DND-41 (cell line): Measurements from ENCODE around the gene TMEM44.

Experiments
- ATAC-seq: fragments of 200-7000 bp; cut with Tn5 transposase; 3 replicates; pipeline ENCODE4 v1.9.1; 2021; ENCODE audit warnings: low read depth; ENCODE audit not compliant: insufficient read depth
- DNase-seq: peaks from one replicate; pipeline ENCODE4 v3.0.0-alpha.2; 2020
- H2AFZ ChIP-seq: 2 replicates; pipeline ENCODE4 v1.6.0; 2012; ENCODE audit warnings: low read depth, low read length
- H3K27ac ChIP-seq: 2 replicates; pipeline ENCODE4 v1.5.1; 2012; ENCODE audit warnings: low read length, inconsistent platforms
- H3K27me3 ChIP-seq: fragments of 200-600 bp; sonication (generic); 2 replicates; pipeline ENCODE4 v1.6.0; 2012; ENCODE audit warnings: low read length, mild to moderate bottlenecking, inconsistent platforms; ENCODE audit not compliant: insufficient read depth, poor library complexity
- H3K36me3 ChIP-seq: 2 replicates; pipeline ENCODE4 v1.5.1; 2012; ENCODE audit warnings: low read length, inconsistent platforms; ENCODE audit not compliant: insufficient read depth
- H3K4me1 ChIP-seq: 2 replicates; pipeline ENCODE4 v1.5.1; 2012; ENCODE audit warnings: mild to moderate bottlenecking, low read length; ENCODE audit not compliant: insufficient read depth
- H3K4me2 ChIP-seq: 2 replicates; pipeline ENCODE4 v1.6.0; 2012; ENCODE audit warnings: mild to moderate bottlenecking, moderate library complexity, low read length, inconsistent platforms; ENCODE audit not compliant: insufficient read depth
- H3K4me3 ChIP-seq, 2 experiments: fragments of 200-600 bp in 1 of 2; shearing (Covaris generic) in 1 of 2; 2 replicates each; pipeline ENCODE4 v1.5.1; 2012 to 2016; ENCODE audit warnings: inconsistent platforms in 2 of 2, low read length in 2 of 2, mild to moderate bottlenecking in 2 of 2, low read depth in 1 of 2, moderate library complexity in 1 of 2
- H3K79me2 ChIP-seq: 2 replicates; pipeline ENCODE4 v1.6.0; 2012; ENCODE audit warnings: low read length, inconsistent platforms; ENCODE audit not compliant: insufficient read depth
- H3K9ac ChIP-seq: 2 replicates; pipeline ENCODE4 v1.6.0; 2012; ENCODE audit warnings: low read depth, mild to moderate bottlenecking, inconsistent platforms, low read length, moderate library complexity
- H3K9me3 ChIP-seq: 2 replicates; pipeline ENCODE4 v1.5.1; 2012; ENCODE audit warnings: low read length, moderate library complexity, mild to moderate bottlenecking, inconsistent platforms; ENCODE audit not compliant: insufficient read depth, severe bottlenecking
- H4K20me1 ChIP-seq: 2 replicates; pipeline ENCODE4 v1.6.0; 2012; ENCODE audit warnings: low read length; ENCODE audit not compliant: insufficient read depth
- EZH2 ChIP-seq: IDR thresholded peaks from 3 replicates; pipeline ENCODE4 v1.6.1; 2012; ENCODE audit warnings: borderline replicate concordance, low read depth, mild to moderate bottlenecking, moderate library complexity, low read length, inconsistent platforms; ENCODE audit not compliant: severe bottlenecking
- TF ChIP-seq, protein P1 (sequence below): IDR thresholded peaks from 2 replicates; pipeline ENCODE4 v1.5.1; 2012; ENCODE audit warnings: borderline replicate concordance, low read length, moderate library complexity, mild to moderate bottlenecking; ENCODE audit not compliant: poor library complexity, severe bottlenecking; ENCODE audit errors: extremely low read depth

Gene TMEM44

DNA sequence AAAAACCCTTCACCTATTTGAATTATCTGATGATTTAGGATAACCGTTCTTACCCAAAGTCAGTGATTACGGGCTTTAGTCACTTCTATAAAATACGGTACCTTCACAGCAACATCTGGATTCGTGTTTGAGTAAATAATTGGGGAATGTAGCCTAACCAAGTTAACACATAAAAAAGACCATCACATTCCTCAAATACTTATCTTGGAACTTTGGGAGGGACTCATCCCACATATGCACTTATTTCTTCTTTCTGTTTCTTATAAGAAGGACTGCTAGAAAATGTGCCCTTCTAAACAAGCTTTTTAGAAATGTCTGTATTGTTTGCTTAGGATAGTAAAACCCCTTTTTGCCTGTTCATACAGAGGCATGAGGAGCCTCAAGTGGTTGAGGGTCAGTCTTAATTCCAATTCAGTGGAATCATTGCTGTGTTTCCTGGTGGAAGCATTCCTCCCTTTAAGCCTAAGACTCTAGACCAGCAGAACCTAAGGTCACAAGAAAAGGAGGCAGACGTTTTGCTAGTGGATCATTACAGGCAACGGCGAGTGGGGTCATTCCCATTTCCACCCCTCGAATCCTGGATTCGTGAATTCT is 67.5 kb downstream of the TMEM44 start:
- H3K4me3 ChIP-seq, result no peak overlapping the region
- H4K20me1 ChIP-seq, result no peaks in the 10 kb centered on the region
- H3K36me3 ChIP-seq, result no peaks in the 10 kb centered on the region
- H3K9me3 ChIP-seq, result no peaks in the 10 kb centered on the region
- TF ChIP-seq, protein P1, sequence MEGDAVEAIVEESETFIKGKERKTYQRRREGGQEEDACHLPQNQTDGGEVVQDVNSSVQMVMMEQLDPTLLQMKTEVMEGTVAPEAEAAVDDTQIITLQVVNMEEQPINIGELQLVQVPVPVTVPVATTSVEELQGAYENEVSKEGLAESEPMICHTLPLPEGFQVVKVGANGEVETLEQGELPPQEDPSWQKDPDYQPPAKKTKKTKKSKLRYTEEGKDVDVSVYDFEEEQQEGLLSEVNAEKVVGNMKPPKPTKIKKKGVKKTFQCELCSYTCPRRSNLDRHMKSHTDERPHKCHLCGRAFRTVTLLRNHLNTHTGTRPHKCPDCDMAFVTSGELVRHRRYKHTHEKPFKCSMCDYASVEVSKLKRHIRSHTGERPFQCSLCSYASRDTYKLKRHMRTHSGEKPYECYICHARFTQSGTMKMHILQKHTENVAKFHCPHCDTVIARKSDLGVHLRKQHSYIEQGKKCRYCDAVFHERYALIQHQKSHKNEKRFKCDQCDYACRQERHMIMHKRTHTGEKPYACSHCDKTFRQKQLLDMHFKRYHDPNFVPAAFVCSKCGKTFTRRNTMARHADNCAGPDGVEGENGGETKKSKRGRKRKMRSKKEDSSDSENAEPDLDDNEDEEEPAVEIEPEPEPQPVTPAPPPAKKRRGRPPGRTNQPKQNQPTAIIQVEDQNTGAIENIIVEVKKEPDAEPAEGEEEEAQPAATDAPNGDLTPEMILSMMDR, result no peak
- no peak for TF ChIP-seq EZH2
- H3K27ac ChIP-seq, result no peak overlapping the region
- H3K79me2 ChIP-seq, result no peaks in the 10 kb centered on the region
- no peak overlapping the region for H2AFZ ChIP-seq
- no peak overlapping the region for H3K4me2 ChIP-seq
- H3K4me1 ChIP-seq, result no peaks in the 10 kb centered on the region
- ATAC-seq (no peak), DNase-seq (no peak)
- H3K9ac ChIP-seq, result no peak overlapping the region
- peaks cover 12% of the 10 kb centered on the region for H3K27me3 ChIP-seq

DNA sequence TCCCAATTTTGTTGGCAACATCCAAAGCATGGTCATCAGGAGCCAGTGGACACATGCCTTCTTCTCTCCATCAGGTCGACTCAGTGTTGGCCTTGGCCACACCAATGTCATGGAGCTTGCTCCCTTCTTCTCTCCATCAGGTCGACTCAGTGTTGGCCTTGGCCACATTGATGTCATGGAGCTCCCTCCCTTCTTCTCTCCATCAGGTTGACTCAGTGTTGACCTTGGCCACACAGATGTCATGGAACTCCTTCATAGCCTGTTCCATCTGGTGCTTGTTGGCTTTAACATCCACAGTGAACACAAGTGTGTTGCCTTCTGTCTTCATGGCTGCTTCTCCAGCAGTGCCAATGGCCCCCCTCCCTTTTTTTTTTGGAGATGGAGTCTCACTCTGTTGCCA is 70.2 kb downstream of the TMEM44 start:
- ATAC-seq, result no peak
- no peaks in the 10 kb centered on the region for H3K4me1 ChIP-seq
- H3K4me3 ChIP-seq, result no peak overlapping the region
- H3K4me2 ChIP-seq, result no peak overlapping the region
- H3K27me3 ChIP-seq, result peaks cover 9% of the 10 kb centered on the region
- H2AFZ ChIP-seq, result no peak overlapping the region
- H4K20me1 ChIP-seq, result no peaks in the 10 kb centered on the region
- H3K79me2 ChIP-seq, result no peaks in the 10 kb centered on the region
- no peak overlapping the region for H3K9ac ChIP-seq
- H3K36me3 ChIP-seq, result no peaks in the 10 kb centered on the region
- H3K9me3 ChIP-seq, result no peaks in the 10 kb centered on the region
- no peak for DNase-seq
- TF ChIP-seq, protein P1, result no peak
- TF ChIP-seq EZH2, result no peak
- no peak overlapping the region for H3K27ac ChIP-seq

DNA sequence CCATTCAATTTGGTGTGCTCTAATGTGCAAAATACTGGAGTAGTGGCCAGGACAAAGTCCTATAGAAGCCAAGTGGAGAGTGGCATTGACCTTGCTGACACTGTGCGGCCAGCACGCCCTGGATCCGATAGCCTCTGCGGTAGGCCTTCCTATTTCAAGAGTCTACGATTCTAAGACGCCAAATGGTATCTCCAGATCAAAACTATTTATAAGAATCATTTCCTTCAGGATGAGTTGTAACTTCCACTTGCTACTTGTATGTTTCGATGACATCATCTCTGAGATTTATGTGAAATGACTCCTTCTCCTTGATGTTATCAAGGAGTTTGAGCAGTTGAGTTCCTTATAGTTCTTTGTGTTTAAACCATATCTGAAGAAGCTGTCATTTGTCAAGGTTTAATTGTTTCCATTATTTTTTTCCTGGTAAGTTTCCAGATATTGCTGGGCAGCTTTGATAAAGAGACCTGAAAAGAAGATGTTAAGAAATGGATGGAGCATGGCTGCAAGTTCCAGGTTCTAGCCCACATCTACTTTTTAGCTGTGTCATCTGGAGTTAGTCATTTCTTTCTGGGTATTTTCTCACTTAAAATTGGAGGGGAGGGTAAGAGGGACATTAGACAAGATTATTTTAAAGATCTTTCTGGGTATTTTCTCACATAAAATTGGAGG is 71.8 kb downstream of the TMEM44 start:
- DNase-seq (no peak), ATAC-seq (no peak)
- no peaks in the 10 kb centered on the region for H4K20me1 ChIP-seq
- no peak overlapping the region for H3K27ac ChIP-seq
- TF ChIP-seq, protein P1, result no peak
- no peak for TF ChIP-seq EZH2
- no peak overlapping the region for H2AFZ ChIP-seq
- no peaks in the 10 kb centered on the region for H3K9me3 ChIP-seq
- no peaks in the 10 kb centered on the region for H3K4me1 ChIP-seq
- no peak overlapping the region for H3K4me2 ChIP-seq
- H3K36me3 ChIP-seq, result no peaks in the 10 kb centered on the region
- no peak overlapping the region for H3K4me3 ChIP-seq
- H3K9ac ChIP-seq, result no peak overlapping the region
- H3K27me3 ChIP-seq, result peaks cover 9% of the 10 kb centered on the region
- no peaks in the 10 kb centered on the region for H3K79me2 ChIP-seq
